Measurements from ENCODE around the gene MAGI1.

- TF ChIP-seq CTCF (IDR thresholded peaks at IDR 0.05) (no peak), EZH2 (IDR thresholded peaks at IDR 0.05; ENCODE audit: borderline replicate concordance, insufficient read depth, low read depth, low read length, poor library complexity, severe bottlenecking) (no peak)
Observed at GRCh38 chr3:65930648-65931047, 108.1 kb downstream of the MAGI1 start.
